GM19023 (cell line): Measurements from ENCODE around the gene LTB4R.

Source experiments
- ATAC-seq: cut with Tn5 transposase; IDR thresholded peaks from one replicate; pipeline ENCODE4 v1.9.1; 2021; ENCODE audit warnings: mild to moderate bottlenecking, moderate library complexity; ENCODE audit not compliant: unreplicated experiment

Gene LTB4R

DNA sequence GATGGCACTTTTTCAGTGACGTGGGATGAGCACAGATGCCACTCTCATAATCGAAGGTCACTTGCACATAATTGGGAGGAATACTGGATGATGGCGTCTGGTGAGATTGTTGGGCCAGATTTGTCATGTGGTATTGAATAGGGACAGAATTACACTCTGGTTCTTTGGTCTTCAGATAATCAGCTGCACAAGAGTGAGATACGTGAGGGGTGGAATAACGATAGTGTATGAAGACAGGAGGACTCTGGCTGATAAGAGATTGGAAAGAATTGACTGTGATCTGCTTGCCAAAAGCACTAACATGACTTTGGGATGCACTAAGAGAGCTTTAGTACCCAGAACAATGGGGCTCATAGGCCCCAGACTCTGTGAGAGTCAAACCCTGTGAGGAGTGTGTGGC is 32.9 kb upstream of the LTB4R start:
- no peak for ATAC-seq

DNA sequence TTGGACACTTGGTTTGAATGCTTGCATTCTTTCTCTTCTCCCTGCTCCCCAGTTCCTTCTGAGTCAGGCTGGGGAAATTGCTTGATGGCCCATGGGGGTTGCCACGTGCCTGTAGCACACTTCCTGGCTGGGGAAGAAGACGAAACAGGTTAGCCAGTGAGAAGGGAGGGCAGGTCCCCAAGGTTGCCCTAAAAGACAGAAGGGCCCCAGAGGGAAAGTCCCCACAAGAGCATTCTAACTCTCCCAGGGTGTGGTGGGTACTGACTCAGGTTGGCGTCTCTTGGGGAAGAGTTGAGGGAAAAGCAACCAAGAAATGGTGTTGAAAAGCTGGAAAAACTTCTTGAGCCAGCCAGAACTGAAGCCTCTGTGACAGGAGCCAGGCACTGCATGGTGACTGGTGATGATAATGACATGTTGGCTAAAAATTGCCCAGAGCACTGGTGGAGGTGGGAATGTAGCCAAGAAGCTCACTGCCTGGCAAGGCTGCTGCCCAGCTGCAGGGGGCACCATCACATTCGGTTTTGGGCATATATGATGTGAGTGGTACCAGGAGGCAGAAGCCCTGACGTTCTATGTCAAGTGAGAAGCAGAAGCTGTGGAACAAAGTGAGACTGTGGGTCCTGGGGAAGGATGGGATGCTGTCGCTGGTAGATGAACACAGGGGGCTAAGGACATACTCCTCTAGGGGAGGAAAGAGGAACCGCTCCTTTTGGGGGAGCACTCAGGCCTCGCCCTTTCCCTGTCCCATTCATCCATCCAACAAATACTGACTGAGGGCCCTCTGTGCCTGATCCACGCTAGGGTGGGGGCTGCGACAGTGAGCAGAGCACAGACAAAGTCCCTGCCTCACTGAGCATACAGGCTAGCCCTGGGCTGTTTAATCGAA is 31.8 kb upstream of the LTB4R start:
- ATAC-seq, result no peak

DNA sequence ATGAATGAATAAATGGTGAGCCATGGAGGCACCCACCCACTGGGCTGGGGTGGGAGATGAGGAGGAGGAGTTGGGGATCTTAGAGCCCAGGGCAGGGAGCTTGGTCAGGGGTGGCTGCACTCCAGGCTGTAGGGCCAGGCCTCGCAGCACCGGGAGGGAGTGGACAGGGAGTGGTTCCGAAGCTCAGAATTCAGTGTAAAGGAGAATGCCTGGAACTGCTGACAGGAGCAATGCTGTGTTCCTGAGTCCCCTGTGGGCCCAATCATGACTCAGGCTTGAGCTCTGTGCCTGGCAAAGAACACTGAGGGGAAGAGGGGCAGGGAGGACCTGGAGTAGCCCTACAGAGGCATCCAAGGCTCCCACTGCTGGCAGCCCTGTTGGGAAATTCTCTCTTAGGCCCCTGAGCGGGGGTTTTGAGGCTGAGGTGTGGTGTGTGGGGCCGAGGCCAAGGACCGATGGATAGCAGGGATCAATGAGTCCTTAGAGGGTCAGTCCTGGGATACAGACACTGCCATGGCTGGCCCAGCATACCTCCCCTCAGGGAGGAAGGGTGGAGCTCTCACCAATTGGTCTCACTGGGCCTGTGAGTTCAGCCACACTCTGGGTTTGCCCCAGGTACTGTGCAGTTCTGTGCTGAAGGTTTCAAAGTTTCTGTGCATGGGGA is 30.4 kb upstream of the LTB4R start:
- no peak for ATAC-seq

DNA sequence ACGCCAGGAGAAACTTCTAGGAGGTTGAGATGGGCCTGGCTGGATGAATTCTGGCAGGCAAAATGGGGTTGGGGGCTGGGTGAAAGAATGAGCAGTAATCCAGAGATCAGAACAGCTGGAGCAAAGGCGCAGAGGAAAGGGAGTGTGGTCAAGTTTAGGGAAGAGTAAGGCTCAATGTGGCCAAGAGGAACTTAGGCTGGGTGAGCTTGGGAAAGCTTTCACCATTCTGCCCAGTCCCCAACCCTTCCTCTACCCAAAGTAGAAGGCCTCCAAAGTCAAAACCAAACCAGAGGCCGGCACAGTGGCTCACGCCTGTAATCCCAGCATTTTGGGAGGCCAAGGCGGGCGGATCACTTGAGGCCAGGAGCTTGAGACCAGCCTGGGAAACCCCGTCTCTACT is 29.7 kb upstream of the LTB4R start:
- no peak for ATAC-seq

DNA sequence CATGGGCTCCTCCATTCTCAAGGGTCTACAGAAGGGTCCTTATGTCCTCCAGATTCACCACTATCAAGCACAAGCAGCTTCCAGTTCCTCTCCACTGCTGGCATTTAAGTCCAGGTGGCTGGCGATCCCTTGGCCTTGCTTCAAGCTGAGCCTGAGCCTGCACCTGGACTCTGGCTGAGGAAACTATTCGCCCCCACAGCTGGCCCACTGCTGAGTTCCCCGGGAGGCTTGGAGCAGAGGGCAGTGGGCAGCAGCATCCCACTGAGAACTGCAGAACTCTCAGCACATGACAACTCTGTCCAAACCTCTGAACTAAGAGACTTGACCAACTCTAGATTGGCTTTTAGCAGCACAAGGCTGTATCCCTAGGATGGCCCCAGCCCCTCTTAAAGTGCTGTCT is 28.6 kb upstream of the LTB4R start:
- ATAC-seq, result no peak

DNA sequence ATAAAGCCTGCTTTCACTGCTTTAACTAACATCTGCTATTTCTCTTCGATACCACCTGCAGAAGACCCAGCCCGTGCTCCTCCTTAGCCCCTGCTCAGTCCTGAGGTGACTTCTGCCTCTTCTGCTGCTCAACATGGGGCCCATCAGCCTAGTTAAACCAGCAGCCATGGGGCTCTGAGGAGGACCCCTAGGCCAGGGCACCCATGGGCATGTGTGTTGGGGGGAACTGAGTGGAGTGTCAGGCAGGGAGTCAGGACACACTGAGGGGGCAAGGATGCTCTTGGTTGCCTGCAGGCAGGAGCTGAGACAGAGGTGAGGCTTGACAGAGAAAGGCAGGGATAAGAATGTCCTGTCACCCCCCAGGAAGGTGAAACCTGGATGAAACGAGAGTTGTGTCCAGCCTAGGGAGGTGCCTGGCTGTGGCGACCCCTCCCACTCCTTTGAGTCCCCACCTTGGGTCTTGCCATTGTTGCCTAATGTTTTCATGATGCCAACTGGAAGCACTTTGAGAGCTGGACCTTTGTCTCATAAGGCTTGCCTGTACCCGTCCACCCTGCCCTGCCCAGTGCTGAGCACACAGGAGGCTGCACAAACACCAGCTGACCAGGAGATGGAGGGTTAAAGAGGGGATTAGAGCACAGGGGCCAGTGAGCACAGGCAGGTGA is 27.4 kb upstream of the LTB4R start:
- no peak for ATAC-seq

DNA sequence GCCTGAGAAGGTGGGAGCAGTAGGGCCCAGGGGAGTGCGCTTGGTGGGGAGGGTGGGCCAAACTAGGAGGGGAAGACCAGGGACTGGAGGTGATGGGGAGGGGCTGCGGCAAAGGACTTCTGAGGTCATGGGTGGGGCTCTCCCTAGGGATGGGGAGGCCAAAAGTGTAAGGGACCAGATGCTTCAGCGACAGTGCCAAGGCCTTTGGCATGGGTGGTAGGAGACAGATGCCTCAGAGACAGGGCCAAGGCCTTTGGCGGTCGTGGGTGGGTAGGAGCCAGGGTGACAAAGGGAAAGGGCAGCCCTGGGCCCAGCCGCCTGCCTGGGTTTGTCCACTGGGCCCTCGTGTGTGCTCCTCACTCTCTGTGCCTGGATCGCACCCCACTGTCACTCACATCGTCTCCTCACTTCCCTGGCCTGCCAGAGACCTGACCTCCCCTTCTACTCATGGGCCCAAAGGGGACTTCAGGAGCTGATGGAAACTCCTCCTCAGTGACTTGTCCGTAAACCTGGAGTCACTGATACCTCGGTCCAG is 26.7 kb upstream of the LTB4R start:
- ATAC-seq, result no peak

DNA sequence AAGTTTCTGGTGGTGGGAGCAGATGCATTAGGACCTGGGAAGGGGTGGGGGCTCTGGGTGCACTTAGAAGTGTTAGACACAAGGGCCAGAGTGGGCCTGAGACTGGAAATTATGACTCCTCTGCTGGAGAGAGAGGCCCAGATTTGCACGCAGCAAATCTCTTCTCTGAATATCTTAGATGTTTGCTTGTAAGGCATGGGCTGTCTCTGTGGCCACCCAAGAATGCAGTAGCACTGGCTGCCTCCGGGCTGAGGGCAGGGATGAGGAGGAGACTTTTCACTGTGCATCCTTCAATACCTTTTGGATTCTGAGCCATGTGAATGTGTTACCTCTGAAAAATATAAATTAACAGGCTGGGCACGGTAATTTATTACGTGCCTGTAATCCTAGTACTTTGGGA is 26.0 kb upstream of the LTB4R start:
- no peak for ATAC-seq

DNA sequence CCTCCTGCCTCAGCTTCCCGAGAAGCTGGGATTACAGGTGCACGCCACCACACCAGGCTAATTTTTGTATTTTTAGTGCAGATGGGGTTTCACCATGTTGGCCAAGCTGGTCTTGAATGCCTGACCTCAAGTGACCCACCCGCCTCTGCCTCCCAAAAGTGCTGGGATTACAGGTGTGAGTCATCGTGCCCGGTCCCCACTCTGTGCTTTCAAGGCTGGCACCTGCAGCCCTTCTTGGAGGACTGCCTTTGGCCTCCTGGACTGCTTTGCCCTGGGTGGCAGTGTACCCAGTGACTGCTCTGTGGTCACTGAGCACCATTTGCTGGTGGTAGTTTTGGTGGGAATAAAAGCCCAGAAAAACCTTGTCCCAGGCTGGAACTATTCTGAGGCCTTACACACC is 24.3 kb upstream of the LTB4R start:
- ATAC-seq, result no peak

DNA sequence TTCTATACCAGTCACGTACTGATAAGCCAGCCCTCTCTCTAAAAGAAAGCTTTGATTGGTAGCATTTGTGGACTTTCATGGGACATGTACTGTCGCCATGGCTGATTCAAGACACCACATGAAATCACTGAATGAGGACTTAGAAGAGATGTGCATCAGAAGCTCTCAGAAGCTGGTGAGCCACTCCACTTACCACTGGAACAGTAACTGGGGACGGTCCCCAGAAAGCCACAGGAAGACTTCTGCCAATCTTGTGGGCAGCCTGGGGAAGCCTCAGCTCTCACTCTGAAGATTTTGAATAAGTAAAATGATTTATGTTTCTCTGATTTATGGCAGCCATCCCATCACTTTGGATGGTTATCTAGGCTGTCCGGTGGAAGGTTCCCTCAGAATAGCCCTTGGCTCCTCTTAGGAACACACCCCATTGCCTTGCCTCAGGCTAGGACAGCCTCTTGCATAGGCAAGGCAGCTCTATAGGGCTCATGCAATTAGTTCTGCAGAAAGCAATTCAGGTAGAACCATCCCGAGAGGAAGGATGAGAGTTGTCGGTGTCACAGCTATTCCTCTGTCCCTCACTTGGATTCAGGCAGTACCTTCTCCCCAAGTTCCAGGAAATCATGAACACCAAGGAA is 21.5 kb upstream of the LTB4R start:
- ATAC-seq, result no peak

DNA sequence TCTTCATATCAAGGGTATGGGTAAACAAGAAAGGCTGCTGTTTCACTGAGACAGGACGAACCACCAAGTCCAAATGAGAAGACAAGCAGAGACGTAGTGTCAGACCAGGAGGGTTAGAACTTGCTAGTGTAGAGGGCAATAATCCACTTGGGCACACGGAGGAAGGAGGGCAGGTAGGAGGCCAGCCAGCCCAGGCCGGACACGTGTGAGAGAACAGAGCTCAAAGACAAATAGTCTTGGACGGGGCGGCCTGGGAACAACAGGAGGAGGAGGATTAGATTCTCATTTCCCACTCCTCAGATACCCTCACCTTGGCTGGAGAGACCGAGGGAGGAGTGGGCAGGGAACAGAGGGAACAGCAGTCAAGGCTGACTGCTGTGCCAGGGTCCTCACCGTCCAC is 20.6 kb upstream of the LTB4R start:
- no peak for ATAC-seq

DNA sequence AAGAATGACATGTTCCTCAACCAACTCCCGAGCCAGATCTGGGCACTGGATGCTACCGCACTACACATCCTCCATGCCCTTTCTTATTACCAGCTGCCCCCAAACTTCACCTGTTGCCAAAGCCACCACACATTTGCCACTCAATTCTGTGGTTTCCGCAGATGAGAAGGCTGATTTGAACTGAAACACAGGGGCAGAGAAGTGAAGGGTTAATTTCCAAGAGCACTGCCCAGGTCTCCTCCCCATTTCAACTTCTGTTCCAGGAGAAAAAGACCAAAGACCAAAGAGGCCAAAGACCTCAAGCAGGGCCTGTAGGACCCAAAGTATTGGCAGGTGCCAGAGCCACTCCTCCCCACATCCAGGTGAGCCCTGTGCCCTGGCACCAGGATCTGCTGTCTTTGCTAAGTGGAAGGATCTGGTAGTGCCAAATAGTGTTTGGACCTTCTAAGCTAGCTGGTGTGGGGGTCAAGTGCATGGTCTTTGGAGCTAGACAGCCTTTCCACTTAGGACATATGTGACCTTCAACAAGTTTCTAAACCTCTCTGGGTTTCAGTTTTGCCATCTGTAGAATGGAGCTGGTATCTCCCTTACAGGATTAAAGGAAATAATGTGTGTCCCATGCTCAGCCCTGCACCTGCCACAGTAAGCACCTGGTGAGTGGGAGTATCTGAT is 19.7 kb upstream of the LTB4R start:
- ATAC-seq, result no peak

DNA sequence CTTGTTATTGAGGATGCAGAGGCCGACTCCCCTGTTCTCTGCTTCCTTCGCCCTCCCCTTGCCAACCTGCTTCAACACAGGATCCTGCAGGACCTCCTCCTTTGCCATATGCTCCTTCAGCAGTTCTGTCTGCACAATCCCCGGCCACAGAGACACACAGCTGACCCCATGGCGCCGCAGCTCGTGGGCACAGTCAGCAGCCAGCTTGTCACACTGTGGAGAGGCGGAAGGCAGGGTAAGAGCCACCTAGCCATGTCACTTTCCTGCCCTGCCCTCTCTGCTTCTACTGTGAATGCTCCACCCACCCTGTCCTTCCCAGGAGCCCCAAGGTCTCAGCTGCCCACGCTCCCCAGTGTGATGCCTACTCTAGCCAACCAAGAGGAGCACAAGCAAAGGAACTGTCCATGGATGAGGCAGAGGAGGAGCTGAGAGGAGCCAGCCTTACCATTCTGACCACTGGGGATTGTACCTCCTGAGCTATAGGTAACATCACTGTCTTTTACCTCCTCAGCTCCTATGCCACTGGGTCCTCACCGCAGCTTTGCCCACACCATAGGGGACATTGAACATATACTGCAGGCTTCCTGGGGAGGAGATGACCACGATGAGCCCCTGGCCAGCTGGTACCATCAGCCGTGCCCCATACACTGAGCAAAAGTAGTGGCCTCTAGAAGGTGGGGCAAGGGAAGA is 19.0 kb upstream of the LTB4R start:
- ATAC-seq, result no peak

DNA sequence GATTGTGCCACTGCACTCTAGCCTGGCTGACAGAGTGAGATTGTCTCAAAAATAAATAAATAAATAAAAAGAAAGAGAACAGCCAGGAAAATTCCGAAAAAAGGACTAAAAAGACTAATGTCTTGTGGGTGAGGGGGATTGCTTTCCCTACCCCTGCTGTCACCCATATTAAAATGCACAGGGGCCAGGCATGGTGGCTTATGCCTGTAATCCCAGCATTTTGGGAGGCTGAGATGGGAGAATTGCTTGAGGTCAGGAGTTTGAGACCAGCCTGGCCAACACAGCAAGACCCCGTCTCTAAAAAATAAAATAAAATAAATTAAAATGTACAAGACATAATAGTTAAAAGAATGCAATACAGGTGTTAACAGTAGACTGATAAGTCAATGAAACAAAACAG is 17.8 kb upstream of the LTB4R start:
- no peak for ATAC-seq

DNA sequence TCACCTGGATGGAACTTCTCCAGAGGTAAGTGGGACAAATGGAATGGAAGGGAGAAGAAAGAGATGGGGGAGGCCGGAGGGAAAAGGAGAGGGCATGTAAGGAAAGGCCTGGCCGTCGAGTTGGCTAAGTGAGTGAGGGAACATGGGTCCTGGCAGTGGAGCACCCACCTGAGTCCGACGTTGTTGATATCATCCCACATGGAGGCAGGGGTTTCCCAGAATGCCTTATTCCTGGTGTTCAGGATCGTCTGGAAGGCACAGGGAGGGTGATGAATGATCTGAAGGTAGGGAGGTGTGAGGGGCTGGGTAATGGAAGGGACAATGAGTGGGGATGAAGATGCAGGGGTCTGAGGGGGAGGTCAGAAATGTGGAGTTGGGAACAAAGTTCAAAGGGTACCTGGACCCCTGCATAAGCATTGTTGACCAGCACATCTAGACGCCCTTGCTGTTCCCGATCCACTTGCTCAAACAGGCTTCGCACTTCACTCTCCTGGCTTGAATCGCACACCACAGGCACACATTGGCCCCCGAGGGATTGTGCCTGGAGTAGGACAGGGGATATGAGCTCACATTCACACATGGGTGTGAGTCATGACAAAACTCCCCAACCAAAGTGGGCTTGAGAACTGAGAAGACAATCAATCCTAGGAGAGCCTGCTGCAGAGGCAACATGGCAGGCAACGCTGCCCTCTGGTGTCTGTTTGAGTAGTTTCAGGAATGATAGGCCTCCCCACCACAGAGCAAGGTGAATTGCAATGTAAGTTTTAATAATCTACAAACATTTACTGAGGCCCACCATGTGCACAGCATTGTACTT is 14.8 kb upstream of the LTB4R start:
- ATAC-seq, result peak; percentile 44

DNA sequence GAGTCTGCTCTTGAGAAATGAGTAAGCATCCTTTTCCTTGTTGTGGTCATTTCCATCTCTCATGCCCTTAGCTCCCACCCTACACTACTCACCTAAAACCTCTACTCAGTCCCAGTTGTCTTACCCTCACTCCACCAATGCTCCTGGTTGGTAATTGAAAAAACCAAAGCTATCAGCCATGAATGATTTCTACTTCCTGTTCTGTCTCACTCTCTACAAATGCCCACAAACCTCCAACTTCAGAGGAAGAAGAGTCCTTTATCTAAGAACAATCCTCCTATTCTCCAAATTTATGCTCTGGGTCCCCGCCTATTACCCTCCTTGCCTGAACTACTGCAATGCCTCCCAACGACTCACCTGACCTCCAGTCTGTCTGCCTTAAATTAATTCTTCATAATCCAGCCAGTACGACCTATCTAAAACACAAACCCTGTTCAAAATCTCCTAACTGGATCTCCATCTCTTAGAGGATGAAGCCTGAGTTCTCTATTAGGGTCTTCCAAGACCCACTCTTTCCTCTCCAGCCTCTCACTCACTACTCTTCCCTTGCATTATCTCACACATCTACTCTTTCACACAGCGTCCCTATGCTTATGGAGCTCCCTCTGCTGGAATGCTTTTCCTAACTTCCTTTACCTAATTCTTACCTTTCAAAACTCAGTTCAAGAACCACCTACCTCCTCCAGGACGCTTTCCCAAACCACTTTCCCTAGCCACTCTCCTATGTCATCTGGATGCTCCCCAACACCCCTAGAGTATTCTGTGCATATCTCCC is 13.9 kb upstream of the LTB4R start:
- ATAC-seq, result peak; percentile 11

DNA sequence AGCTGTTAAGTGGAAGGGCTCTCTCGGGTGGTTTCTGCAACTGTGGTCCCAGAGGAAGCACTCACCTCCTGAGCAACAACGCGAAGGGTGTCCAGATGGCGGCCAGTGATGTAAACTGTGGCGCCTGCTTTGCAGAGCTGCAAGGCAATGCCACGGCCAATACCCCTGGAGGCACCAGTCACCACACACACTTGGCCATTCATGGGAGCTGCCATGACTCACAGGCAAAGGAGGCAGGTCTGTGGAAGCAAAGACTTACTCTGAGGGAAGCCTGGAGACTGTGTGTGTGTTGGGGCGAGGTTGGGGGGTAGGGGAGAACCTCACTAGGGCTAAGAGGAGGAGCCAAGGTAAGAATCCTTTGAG is 12.4 kb upstream of the LTB4R start:
- ATAC-seq, result no peak
